Duodenal mucosa (tissue), 2 donors: Measurements from ENCODE around the gene TBR1.

Source experiments
- H3K27ac ChIP-seq: one replicate; pipeline ENCODE4 v1.7.0; 2013; ENCODE audit warnings: low read depth, low read length
- H3K27me3 ChIP-seq, 2 donors: one replicate each; pipeline ENCODE4 v1.7.0; 2013; ENCODE audit warnings: low read length in 2 of 2, control low read depth in 1 of 2; ENCODE audit not compliant: insufficient read depth in 2 of 2, control insufficient read depth in 1 of 2
- H3K36me3 ChIP-seq, 2 donors: one replicate each; pipeline ENCODE4 v1.7.0; 2013; ENCODE audit warnings: low read length in 2 of 2, control low read depth in 1 of 2; ENCODE audit not compliant: insufficient read depth in 2 of 2, control insufficient read depth in 1 of 2
- H3K4me1 ChIP-seq, 2 donors: one replicate each; pipeline ENCODE4 v1.7.0; 2013; ENCODE audit warnings: low read length in 2 of 2, control low read depth in 1 of 2; ENCODE audit not compliant: insufficient read depth in 2 of 2, control insufficient read depth in 1 of 2
- H3K4me3 ChIP-seq, 2 donors: one replicate each; pipeline ENCODE4 v1.7.0; 2013; ENCODE audit warnings: low read length in 2 of 2, low read depth in 1 of 2
- H3K9ac ChIP-seq, 2 donors: one replicate each; pipeline ENCODE4 v1.7.0; 2013; ENCODE audit warnings: low read length in 2 of 2, low read depth in 1 of 2
- H3K9me3 ChIP-seq, 2 donors: one replicate each; pipeline ENCODE4 v1.7.0; 2013; ENCODE audit warnings: low read length in 2 of 2, control low read depth in 1 of 2; ENCODE audit not compliant: control insufficient read depth in 1 of 2

The TBR1 gene

GRCh38 chr2:161421686-161422085 is 5.6 kb downstream of the TBR1 start:
- H3K4me3 ChIP-seq, result no peak overlapping the region
- H3K27ac ChIP-seq, result no peak overlapping the region
- H3K9me3 ChIP-seq, result no peaks in the 10 kb centered on the region
- H3K4me1 ChIP-seq, result peaks cover 10 to 17% of the 10 kb centered on the region in 2 donors
- no peaks in the 10 kb centered on the region for H3K36me3 ChIP-seq
- H3K27me3 ChIP-seq, result peaks cover 94 to 100% of the 10 kb centered on the region in 2 donors
- H3K9ac ChIP-seq, result no peak overlapping the region

DNA sequence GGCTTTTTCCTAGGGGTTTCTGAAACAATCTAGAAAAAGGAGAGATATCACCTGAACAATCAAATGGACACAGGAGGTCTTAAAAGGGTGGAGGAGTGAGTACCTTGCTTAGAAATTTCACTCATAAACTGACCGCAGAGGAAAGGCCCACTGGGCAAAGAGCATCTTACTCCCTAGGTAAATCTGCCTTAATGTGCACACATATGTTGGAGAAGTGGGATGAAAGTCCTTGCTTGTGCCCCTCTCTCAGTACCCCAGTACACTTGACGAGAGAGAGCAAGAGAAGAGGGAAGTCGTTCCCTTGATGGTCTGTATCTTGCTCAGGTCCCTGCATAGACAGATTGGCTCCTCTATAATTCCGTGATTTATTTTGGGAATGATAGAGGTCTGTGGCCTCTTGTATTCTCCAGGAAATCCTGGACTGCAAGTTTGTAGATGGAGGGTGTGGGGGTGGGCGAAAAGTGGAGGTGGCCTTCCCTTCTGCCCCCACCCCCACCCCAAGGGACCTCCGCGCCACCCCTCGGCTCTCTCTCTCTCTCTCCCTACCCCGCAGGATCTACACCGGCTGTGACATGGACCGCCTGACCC is 6.8 kb downstream of the TBR1 start:
- H3K4me1 ChIP-seq, result peaks cover 0 to 16% of the 10 kb centered on the region in 2 donors
- H3K36me3 ChIP-seq, result no peaks in the 10 kb centered on the region
- no peak overlapping the region for H3K27ac ChIP-seq
- peaks cover 94 to 100% of the 10 kb centered on the region in 2 donors for H3K27me3 ChIP-seq
- no peaks in the 10 kb centered on the region for H3K9me3 ChIP-seq
- no peak overlapping the region for H3K9ac ChIP-seq
- no peak overlapping the region for H3K4me3 ChIP-seq

GRCh38 chr2:161423421-161424393 is 7.6 kb downstream of the TBR1 start:
- Histone ChIP-seq H3K4me1 (peaks cover 0 to 14% of the 10 kb centered on the region in 2 donors), H3K4me3 (peak overlapping the region; percentile 33 to 50), H3K27ac (no peak overlapping the region), H3K9me3 (no peaks in the 10 kb centered on the region), H3K9ac (no peak overlapping the region), H3K27me3 (peaks cover 94 to 100% of the 10 kb centered on the region in 2 donors), H3K36me3 (no peaks in the 10 kb centered on the region)

DNA sequence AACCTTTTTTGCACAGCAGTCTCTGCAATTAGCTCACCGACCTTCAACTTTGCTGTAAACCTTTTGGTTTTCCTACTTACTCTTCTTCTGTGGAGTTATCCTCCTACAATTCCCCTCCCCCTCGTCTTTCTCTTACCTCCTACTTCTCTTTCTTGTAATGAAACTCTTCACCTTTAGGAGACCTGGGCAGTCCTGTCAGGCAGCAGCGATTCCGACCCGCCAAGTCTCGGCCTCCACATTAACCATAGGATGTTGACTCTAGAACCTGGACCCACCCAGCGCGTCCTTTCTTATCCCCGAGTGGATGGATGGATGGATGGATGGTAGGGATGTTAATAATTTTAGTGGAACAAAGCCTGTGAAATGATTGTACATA is 8.3 kb downstream of the TBR1 start:
- H3K9me3 ChIP-seq, result no peaks in the 10 kb centered on the region
- peaks cover 0 to 10% of the 10 kb centered on the region in 2 donors for H3K4me1 ChIP-seq
- no peak overlapping the region for H3K27ac ChIP-seq
- H3K36me3 ChIP-seq, result no peaks in the 10 kb centered on the region
- peak overlapping the region in 1 of 2 donors; percentile 33 for H3K4me3 ChIP-seq
- peaks cover 92 to 100% of the 10 kb centered on the region in 2 donors for H3K27me3 ChIP-seq
- no peak overlapping the region for H3K9ac ChIP-seq

DNA sequence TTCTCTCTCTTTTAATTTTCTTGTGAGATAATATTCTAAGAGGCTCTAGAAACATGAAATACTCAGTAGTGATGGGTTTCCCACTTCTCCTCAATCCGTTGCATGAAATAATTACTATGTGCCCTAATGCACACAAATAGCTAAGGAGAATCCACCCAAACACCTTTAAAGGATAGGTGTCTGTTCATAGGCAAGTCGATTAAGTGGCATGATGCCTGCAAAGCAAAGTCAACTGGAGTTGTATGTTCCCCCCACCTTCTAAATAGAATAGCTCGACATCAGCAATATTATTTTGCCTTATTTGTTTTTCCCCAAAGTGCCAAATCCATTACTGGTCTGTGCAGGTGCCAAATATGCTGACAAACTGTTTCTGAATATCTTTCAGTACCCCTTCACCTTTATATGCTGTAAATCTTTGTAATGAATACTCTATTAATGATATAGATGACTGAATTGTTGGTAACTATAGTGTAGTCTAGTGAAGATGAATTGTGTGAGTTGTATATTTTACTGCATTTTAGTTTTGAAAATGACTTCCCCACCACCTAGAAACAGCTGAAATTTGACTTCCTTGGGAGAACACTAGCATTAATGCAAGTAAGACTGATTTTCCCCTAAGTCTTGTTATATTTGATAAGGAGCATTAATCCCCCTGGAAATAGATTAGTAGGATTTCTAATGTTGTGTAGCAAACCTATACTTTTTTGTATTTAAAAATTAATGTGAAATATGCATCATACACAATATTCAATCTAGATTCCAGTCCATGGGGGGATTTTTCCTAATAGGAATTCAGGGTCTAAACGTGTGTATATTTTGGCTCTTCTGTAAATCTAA is 9.0 kb downstream of the TBR1 start:
- H3K27me3 ChIP-seq, result peaks cover 88 to 98% of the 10 kb centered on the region in 2 donors
- H3K27ac ChIP-seq, result no peak overlapping the region
- H3K36me3 ChIP-seq, result no peaks in the 10 kb centered on the region
- H3K9ac ChIP-seq, result no peak overlapping the region
- H3K4me1 ChIP-seq, result peaks cover 0 to 10% of the 10 kb centered on the region in 2 donors
- H3K4me3 ChIP-seq, result no peak overlapping the region
- H3K9me3 ChIP-seq, result no peaks in the 10 kb centered on the region

GRCh38 chr2:161425728-161426454 is 9.8 kb downstream of the TBR1 start:
- Histone ChIP-seq H3K9me3 (no peaks in the 10 kb centered on the region), H3K27ac (no peak overlapping the region), H3K36me3 (no peaks in the 10 kb centered on the region), H3K4me3 (no peak overlapping the region), H3K27me3 (peaks cover 83 to 98% of the 10 kb centered on the region in 2 donors), H3K9ac (no peak overlapping the region), H3K4me1 (peaks cover 0 to 10% of the 10 kb centered on the region in 2 donors)

DNA sequence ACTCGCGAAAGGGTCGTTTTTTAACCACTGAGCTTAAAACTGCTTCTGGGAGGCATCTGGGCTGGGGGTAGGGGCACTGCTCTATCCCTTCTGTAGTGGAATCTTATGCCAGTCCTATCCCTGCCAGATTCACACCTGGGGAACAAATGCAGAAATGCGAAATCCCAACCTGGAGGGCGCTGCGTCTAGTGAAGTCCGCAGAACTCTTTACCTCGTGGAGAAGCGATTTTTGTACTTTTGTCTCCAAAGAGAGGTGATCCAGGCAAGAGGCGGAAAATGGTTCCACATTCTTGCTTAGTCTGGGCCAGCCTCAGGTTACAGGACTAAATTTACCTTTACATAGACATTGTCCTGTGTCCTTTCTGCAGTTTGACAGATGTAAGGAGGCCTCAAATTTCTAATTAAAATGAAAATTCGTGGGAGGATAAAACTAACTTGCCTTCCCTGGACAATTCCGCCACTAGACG is 10.4 kb downstream of the TBR1 start:
- Histone ChIP-seq H3K9ac (no peak overlapping the region), H3K27me3 (peaks cover 77 to 98% of the 10 kb centered on the region in 2 donors), H3K4me1 (peaks cover 0 to 10% of the 10 kb centered on the region in 2 donors), H3K9me3 (no peaks in the 10 kb centered on the region), H3K4me3 (peak overlapping the region; percentile 11 to 19), H3K27ac (no peak overlapping the region), H3K36me3 (no peaks in the 10 kb centered on the region)

GRCh38 chr2:161426922-161427663 is 11.0 kb downstream of the TBR1 start:
- peak overlapping the region; percentile 11 to 19 for H3K4me3 ChIP-seq
- H3K9ac ChIP-seq, result no peak overlapping the region
- H3K36me3 ChIP-seq, result no peaks in the 10 kb centered on the region
- peaks cover 74 to 98% of the 10 kb centered on the region in 2 donors for H3K27me3 ChIP-seq
- peaks cover 0 to 10% of the 10 kb centered on the region in 2 donors for H3K4me1 ChIP-seq
- no peak overlapping the region for H3K27ac ChIP-seq
- H3K9me3 ChIP-seq, result no peaks in the 10 kb centered on the region
